ENCODE results near the gene PCNA. TPM values are rescaled to one million over a fixed set of nuclear protein-coding genes. Genes with fewer than 3 reads are reported as not detected.
"Not testable (repeated sequence)": the region's sequence is repeated elsewhere in the genome, so short reads cannot be mapped to it uniquely, and the experiment has no call there.

Gene PCNA
- total RNA-seq, 2 experiments from 2014 or later, result 600 to 627 TPM

GRCh38 chr20:5113615-5113986, 6.2 kb downstream of the PCNA start:
- DNase-seq, result no peak
- H3K4me1 Mint-ChIP-seq (ENCODE audit: low read depth), result peaks cover 45% of the 10 kb centered on the region
- intact Hi-C loops (cut with micrococcal nuclease), result no loop called here
- H3K4me3 Mint-ChIP-seq, result peak overlapping the region; percentile 90
- H3K27me3 Mint-ChIP-seq, result no peaks in the 10 kb centered on the region
- no peaks in the 10 kb centered on the region for H3K9me3 Mint-ChIP-seq
- ChIA-PET POLR2A (interaction anchor here (1.1 to 1.2 kb wide), 2 partner anchors 20 to 57 kb away, joined by 3 read pairs; no protein-coding TSS in a partner anchor), CTCF (interaction anchor here (1.2 kb wide), 1 partner anchor 109 kb away, joined by 4 read pairs; no protein-coding TSS in a partner anchor)
- peak overlapping the region; percentile 89 for H3K27ac Mint-ChIP-seq
- no peak for TF ChIP-seq CTCF (IDR thresholded peaks at IDR 0.05)
- peaks cover 66% of the 10 kb centered on the region for H3K36me3 Mint-ChIP-seq (ENCODE audit: low read depth)
- ATAC-seq, result no peak

GRCh38 chr20:5109276-5109675, 10.5 kb downstream of the PCNA start:
- intact Hi-C loops (cut with micrococcal nuclease), result loop anchor here (10.0 kb wide), 1 partner anchor 144 kb away; no protein-coding TSS in a partner anchor

DNA sequence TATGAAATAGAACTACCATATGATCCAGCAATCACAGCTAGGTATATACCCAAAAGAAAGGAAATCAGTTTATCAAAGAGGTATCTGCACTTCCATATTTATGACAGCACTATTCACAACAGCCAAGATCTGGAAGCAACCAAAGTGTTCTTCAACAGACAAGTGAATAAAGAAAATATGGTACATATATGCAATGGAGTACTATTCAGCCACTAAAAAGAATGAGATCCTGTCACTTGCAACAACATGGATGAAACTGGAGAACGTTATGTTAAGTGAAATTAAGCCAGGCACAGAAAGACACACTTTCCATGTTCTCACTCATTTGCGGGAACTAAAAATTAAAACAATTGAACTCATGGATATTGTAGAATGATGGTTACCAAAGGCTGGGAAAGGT, 15.3 kb downstream of the PCNA start:
- ChIA-PET POLR2A (no interaction called here), CTCF (interaction anchor here (1.0 to 7.5 kb wide), 2 partner anchors 10 to 48 kb away, joined by 4 to 104 read pairs; no protein-coding TSS in a partner anchor)
- intact Hi-C loops (cut with micrococcal nuclease), result loop anchor here (5.0 to 10.0 kb wide), 2 partner anchors 47 to 140 kb away; no protein-coding TSS in a partner anchor
- H3K27me3 Mint-ChIP-seq, result no peaks in the 10 kb centered on the region
- TF ChIP-seq CTCF (IDR thresholded peaks at IDR 0.05), result no peak
- H3K36me3 Mint-ChIP-seq (ENCODE audit: low read depth), result peaks cover 39% of the 10 kb centered on the region
- H3K4me3 Mint-ChIP-seq, result no peak overlapping the region
- ATAC-seq (no peak), DNase-seq (no peak)
- no peaks in the 10 kb centered on the region for H3K9me3 Mint-ChIP-seq
- peaks cover 11% of the 10 kb centered on the region for H3K4me1 Mint-ChIP-seq (ENCODE audit: low read depth)
- H3K27ac Mint-ChIP-seq, result no peak overlapping the region

More at GRCh38 chr20:5109276-5109675, 10.5 kb downstream of the PCNA start:
- no peak overlapping the region for H3K27ac Mint-ChIP-seq
- peaks cover 36% of the 10 kb centered on the region for H3K36me3 Mint-ChIP-seq (ENCODE audit: low read depth)
- H3K27me3 Mint-ChIP-seq, result no peaks in the 10 kb centered on the region
- no peak overlapping the region for H3K4me3 Mint-ChIP-seq
- peaks cover 14% of the 10 kb centered on the region for H3K4me1 Mint-ChIP-seq (ENCODE audit: low read depth)
- ATAC-seq (no peak), DNase-seq (no peak)
- CTCF ChIA-PET, result no interaction called here
- POLR2A ChIA-PET, result interaction anchor here (0.6 kb wide), 1 partner anchor 113 kb away, joined by 3 read pairs; no protein-coding TSS in a partner anchor
- no peak for TF ChIP-seq CTCF (IDR thresholded peaks at IDR 0.05)
- H3K9me3 Mint-ChIP-seq, result no peaks in the 10 kb centered on the region

DNA sequence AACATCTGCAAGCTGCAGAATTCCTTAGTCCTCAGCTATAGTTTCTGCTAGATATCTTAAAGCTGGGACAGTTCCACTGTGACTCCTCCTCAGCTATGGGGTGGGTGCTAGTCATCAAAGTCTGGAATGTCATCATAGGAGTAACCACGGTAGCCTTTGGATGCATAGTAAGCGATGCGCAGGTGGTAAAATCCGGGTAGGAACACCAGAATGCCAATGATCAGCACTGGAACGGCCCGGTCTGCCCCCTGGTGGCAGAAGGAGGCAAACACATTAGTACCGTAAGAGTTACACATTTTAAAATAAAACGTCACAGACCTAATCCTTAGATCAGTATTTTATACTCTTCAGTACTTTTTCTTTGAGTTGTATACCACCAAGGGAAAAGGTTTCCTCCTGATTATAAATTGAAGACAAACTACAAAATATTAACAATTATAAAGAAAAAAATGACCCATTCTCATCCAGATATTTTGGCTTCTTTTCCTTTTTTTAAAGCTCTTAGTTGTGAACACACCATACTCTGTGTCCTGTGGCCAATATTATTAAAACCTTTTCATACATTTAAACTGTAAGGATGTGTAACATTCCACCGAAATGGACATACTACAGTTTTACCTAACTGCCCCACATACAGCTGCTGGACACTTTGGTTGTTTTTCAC, 18.9 kb downstream of the PCNA start:
- intact Hi-C loops (cut with micrococcal nuclease), result loop anchor here (5.0 to 10.0 kb wide), 2 partner anchors 44 to 136 kb away; no protein-coding TSS in a partner anchor
- peak overlapping the region; percentile 10 for H3K27ac Mint-ChIP-seq
- H3K4me1 Mint-ChIP-seq (ENCODE audit: low read depth), result peaks cover 10% of the 10 kb centered on the region
- ATAC-seq, result peak; percentile 91
- no peaks in the 10 kb centered on the region for H3K9me3 Mint-ChIP-seq
- CTCF ChIA-PET, result interaction anchor here (0.6 to 7.5 kb wide), 58 partner anchors 10 to 386 kb away, joined by 3 to 104 read pairs (median 4); partner anchors contain the start of gene CDS2
- H3K4me3 Mint-ChIP-seq, result no peak overlapping the region
- no peaks in the 10 kb centered on the region for H3K27me3 Mint-ChIP-seq
- H3K36me3 Mint-ChIP-seq (ENCODE audit: low read depth), result peaks cover 48% of the 10 kb centered on the region
- peak; percentile 85 for DNase-seq
- TF ChIP-seq CTCF (IDR thresholded peaks at IDR 0.05), result peak; percentile 94
- POLR2A ChIA-PET, result interaction anchor here (0.6 to 1.7 kb wide), 5 partner anchors 16 to 143 kb away, joined by 3 to 5 read pairs (median 3); partner anchors contain the start of gene PCNA

DNA sequence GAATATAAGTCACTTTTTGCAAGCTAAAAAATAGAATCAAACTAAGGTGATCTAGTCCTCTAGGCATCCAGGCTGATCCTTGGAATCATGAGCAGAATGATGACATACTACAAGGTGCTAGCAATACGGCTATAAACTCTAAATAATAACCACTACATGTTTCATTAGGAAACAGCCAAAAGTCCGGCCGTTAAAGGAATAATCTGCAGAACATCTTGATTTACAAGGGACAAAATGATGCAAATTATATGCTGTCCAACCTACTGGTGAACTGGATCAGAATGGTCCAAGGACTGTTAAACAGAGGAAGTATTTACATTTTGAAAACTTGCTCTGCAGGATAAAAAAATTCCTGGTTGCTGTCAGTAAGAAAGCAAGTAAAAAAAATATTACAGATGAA, 19.8 kb downstream of the PCNA start:
- ChIA-PET CTCF (interaction anchor here (0.8 to 7.5 kb wide), 17 partner anchors 10 to 362 kb away, joined by 3 to 104 read pairs (median 6); partner anchors contain the start of gene CDS2), POLR2A (interaction anchor here (0.9 kb wide), 1 partner anchor 18 kb away, joined by 4 read pairs; no protein-coding TSS in a partner anchor)
- H3K4me3 Mint-ChIP-seq, H3K27me3 Mint-ChIP-seq, DNase-seq, H3K9me3 Mint-ChIP-seq, H3K27ac Mint-ChIP-seq, ATAC-seq: not testable (repeated sequence)
- H3K4me1 Mint-ChIP-seq (ENCODE audit: low read depth), result peaks cover 10% of the 10 kb centered on the region
- intact Hi-C loops (cut with micrococcal nuclease), result loop anchor here (5.0 to 10.0 kb wide), 2 partner anchors 43 to 135 kb away; no protein-coding TSS in a partner anchor
- H3K36me3 Mint-ChIP-seq (ENCODE audit: low read depth), result peaks cover 47% of the 10 kb centered on the region

DNA sequence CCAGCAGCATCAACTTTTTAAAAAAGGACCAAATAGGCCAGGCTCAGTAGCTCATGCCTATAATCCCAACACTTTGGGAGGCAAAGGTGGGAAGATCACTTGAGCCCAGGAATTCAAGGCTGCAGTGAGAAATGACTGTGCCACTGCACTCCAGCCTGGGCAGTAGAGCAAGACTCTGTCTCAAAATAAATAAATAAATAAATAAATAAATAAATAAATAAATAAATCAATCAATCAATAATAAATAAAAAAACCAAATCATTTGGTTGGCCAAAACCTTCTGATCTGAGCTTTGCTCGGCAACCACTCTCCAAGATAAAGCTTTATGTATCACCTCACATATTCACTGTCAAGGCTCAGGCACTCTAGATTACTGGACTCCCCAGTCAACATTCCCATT, 20.7 kb downstream of the PCNA start:
- CTCF ChIA-PET, result interaction anchor here (0.8 to 7.5 kb wide), 9 partner anchors 9 to 151 kb away, joined by 3 to 104 read pairs (median 3); no protein-coding TSS in a partner anchor
- H3K9me3 Mint-ChIP-seq; ATAC-seq; DNase-seq; intact Hi-C loops (cut with micrococcal nuclease); H3K27me3 Mint-ChIP-seq; H3K27ac Mint-ChIP-seq; H3K4me3 Mint-ChIP-seq: not testable (repeated sequence)
- Mint-ChIP-seq H3K4me1 (ENCODE audit: low read depth) (peaks cover 10% of the 10 kb centered on the region), H3K36me3 (ENCODE audit: low read depth) (peaks cover 40% of the 10 kb centered on the region)
- POLR2A ChIA-PET, result interaction anchor here (0.9 kb wide), 1 partner anchor 19 kb away, joined by 4 read pairs; no protein-coding TSS in a partner anchor

All from activated CD8-positive, alpha-beta T cell treated with anti-CD3 and anti-CD28 coated beads for 36 hours (primary cell).